Measurements from ENCODE around the gene TADA3.
A peak's percentile ranks its signal among the peaks of the same experiment; 100 is the strongest.

The TADA3 gene

DNA sequence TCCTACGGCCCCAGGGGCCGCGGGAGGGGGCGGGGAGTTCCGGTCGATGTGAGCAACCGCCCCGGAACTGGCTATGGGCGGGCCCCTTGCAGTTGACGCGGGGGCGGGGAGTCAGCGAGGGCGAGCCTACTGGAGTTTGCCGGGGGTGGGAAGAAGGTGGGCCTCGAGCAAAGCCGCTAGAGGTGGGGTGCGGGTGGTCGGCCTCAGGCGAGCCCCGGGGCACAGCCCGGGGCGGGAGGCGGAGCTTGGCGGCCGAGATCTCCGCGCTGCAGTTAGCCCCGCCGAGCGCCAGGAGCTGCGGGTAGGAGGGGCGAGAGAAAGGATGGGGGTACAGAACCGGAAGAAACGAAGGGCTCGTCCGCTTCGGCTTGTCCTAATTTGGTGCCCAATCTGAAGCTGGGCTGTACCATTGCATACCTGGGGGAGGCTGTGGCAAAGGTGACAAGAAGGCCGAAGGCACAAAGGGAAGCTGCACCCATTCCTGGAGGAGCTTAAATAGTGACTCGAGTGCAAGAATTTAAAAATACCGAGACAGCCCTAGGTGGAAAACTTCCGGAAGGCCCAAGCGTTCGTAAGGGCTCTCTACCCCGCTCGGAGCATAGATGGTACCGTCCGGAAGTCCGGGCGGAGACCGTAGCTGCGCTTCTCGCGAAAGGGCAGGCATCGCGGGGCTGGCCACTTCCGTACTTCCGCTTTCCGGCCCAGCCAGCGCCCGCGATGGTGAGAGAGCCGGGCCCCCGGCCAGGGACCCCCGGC lies at the start of gene TADA3, which contains the start of gene ARPC4:
TADA3 (minus strand) TSS at position 69 of the 756 bp plus-strand sequence. CDS start 1,007 bp downstream, outside the sequence.
ARPC4 (plus strand) TSS at position 678 of the 756 bp plus-strand sequence; CDS start at position 718, 40 bp downstream.
- intact Hi-C loops (cut with DNase I), result loop anchor here (2.0 kb wide), 2 partner anchors 44 to 56 kb away; partner anchors contain the start of gene OGG1
- DNase-seq, result peak; percentile 81 to 98 (median 88)

DNA sequence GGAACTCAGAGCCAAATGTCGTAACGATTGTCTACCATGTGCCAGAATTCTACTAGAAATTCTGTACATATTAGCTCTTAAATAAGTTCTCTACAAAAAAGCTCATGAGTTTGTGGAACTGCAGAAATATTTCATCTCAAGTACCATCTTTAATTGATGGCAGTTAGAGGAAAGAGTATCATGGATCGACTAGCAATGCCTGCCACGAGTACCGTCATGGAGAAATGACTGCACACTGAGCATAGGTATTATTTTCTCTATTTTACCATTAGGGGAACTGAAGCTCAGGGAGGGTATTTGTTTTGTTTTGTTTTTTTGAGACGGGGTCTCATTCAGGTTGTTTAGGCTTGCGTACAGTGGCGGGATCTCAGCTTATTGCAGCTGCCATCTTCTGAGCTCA lies 48.7 kb upstream of the TADA3 start:
- intact Hi-C loops (cut with DNase I), result loop anchor here (5.0 kb wide), 1 partner anchor 51 kb away; the partner anchor contains the start of gene JAGN1

DNA sequence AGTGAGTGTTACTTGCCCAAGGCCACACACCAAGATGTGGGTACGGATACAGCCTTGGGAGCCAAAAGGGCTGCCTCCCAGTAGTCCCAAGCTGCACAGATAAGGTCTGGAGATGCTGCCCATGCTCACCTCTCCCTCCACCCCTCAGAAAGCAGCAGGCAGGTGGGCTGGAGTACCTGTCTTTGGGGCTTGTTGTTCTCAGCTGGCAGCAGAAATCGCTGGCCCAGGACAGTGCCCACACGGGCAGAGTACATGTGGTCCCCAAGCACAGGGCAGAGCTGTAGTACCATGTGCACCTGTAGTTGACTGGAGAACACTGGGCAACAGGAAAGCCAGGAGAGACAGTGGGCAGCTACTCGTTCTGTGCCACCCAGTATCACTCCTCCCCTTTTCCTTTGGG lies 46.6 kb upstream of the TADA3 start:
- intact Hi-C loops (cut with DNase I), result no loop called here
- DNase-seq, result peak in 3 of 10 donors; percentile 1 to 57 (median 26)

More for the DNA sequence above, 48.7 kb upstream of the TADA3 start:
- DNase-seq, result peak in 1 of 10 donors; percentile 1

GRCh38 chr3:9837701-9838582 lies 45.7 kb upstream of the TADA3 start:
- intact Hi-C loops (cut with DNase I), result no loop called here
- peak in 2 of 10 donors; percentile 51 to 58 for DNase-seq

DNA sequence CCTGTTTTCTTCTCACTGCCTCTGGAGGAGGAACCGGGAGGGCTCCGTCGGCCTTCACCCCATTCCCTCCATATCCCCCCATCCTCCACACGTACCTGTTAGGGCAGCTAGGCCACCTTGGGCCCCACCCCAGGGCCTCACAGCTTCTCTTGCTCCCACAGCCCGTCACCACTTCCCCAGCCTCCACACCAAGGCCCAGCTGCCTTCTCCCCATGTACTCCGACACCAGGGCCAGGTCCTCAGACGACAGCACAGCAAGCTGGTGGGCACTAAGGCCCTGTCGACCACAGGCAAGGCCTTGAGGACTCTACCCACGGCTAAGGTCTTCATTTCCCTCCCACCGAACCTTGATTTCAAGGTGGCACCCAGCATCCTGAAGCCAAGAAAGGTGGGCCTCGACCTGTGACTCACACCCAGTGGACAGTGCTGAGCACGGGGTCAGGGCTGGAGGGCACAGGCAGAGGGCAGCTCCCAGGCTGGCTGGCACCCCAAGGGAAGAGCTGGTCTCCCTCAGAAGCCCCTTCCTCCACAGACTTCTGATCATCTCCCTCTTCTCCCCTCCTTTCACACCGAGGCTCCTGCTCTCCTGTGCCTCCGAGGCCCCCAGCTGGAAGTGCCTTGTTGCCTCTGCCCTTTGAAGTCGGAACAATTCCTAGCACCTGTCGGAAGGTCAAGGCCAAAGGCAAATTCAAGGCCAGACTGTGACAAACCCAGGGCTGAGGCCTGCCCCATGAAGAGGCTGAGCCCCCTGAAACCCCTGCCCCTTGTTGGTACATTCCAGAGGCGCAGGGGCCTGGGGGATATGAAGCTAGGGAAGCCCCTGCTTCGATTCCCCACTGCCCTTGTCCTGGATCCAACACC lies 42.5 kb upstream of the TADA3 start:
- DNase-seq, result peak in 3 of 10 donors; percentile 53 to 74 (median 58)
- intact Hi-C loops (cut with DNase I), result no loop called here

- peak in 3 of 10 donors; percentile 15 to 65 (median 64) for DNase-seq
- intact Hi-C loops (cut with DNase I), result no loop called here
Measured at GRCh38 chr3:9833078-9833477, 40.8 kb upstream of the TADA3 start.

GRCh38 chr3:9831253-9831652 lies 39.0 kb upstream of the TADA3 start:
- no peak for DNase-seq
- intact Hi-C loops (cut with DNase I), result no loop called here

- DNase-seq, result peak in 2 of 10 donors; percentile 67 to 80
- intact Hi-C loops (cut with DNase I), result no loop called here
Measured at GRCh38 chr3:9828801-9829755, 36.8 kb upstream of the TADA3 start.

- DNase-seq, result peak in 2 of 10 donors; percentile 75 to 76
- intact Hi-C loops (cut with DNase I), result no loop called here
Measured at GRCh38 chr3:9826815-9827573, 34.7 kb upstream of the TADA3 start.

GRCh38 chr3:9825451-9826040 lies 33.3 kb upstream of the TADA3 start:
- peak in 2 of 10 donors; percentile 27 to 53 for DNase-seq
- intact Hi-C loops (cut with DNase I), result no loop called here

DNA sequence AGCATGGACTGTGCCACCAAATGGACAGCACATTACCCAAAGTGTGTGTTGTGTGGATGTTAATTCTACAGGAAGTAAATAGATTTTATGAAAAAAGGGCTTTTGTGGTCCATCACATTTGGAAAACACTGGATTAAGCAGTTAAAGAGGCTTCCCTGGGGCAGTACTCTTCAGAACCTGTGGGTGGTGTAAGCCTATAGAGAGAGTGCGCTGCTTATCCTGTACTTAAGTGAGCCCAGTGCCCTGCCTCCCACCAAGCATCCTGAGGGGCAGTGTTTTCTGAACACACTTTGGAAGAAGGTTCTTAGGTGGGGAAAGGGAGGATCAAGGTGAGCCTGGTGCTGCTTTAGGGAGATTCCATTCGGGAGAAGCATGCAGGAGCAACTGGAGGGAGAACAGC lies 28.7 kb upstream of the TADA3 start:
- intact Hi-C loops (cut with DNase I), result no loop called here
- DNase-seq, result no peak

GRCh38 chr3:9820543-9820942 lies 28.3 kb upstream of the TADA3 start:
- intact Hi-C loops (cut with DNase I), result no loop called here
- DNase-seq, result peak in 1 of 10 donors; percentile 70

- intact Hi-C loops (cut with DNase I), result no loop called here
- DNase-seq, result no peak
Measured at GRCh38 chr3:9818666-9819335, 26.5 kb upstream of the TADA3 start.

DNA sequence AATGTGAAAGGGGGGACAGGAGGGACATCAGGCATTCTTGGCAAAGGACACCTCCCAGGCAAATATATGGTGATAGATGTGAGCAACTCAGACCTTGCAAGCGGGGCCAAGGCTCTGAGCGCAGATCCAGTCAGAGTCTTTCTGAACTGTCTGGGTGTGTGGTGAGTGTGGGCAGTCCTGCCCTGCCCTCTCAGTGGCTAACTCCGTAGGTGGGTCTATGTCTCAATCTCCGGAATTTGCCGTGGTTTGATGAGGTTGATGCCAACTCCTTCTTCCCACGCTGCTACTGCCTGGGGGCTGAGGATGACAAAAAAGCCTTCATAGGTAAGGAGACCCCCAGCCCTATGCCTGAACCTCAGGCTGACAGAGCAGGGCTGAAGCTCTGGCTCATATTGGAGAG lies 25.2 kb upstream of the TADA3 start:
- intact Hi-C loops (cut with DNase I), result no loop called here
- DNase-seq, result no peak

GRCh38 chr3:9815986-9816385 lies 23.7 kb upstream of the TADA3 start:
- no peak for DNase-seq
- intact Hi-C loops (cut with DNase I), result no loop called here

GRCh38 chr3:9812870-9813483 lies 20.7 kb upstream of the TADA3 start:
- no peak for DNase-seq
- intact Hi-C loops (cut with DNase I), result no loop called here

DNA sequence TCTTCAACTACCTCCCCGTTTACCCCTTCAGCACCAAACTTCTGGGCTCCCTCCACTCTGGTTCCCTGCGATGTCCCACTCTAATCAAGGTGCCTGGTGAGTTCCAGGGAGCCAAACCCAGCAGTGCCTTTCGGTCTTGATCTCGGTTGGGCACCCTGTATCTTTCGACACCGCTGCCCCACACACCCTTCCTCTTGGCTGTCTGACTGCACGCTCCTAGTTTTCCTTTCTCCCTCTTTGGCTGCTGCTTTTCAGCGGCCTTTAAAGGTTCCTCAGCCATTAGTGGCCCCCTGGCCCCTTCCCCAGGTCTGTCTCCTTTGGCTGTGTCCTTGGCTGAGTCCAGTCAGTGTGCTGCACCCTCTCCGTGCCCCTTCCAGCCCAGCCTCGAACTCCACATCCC lies 18.6 kb upstream of the TADA3 start:
- intact Hi-C loops (cut with DNase I), result no loop called here
- no peak for DNase-seq

Data from posterior cingulate gyrus (tissue), 11 donors.